ENCODE results near the gene EEFSEC.

EEFSEC gene

DNA sequence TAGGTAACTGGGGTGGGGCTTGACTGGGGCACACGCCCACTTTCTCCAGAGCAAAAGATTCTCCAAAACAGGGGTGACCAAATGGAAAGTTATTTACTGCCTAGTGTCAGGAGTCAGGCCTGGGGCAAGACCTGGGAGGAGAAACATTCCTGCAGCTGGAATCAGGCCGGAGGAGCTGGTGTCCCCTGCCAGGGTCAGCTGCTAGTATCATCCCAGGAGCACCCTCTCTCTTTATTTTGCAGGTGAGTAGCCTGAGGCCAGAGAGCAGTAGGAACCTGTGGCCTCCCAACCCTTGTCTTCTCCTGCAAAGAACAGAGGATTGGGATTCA lies 280.5 kb downstream of the EEFSEC start:
- no peak for DNase-seq

DNA sequence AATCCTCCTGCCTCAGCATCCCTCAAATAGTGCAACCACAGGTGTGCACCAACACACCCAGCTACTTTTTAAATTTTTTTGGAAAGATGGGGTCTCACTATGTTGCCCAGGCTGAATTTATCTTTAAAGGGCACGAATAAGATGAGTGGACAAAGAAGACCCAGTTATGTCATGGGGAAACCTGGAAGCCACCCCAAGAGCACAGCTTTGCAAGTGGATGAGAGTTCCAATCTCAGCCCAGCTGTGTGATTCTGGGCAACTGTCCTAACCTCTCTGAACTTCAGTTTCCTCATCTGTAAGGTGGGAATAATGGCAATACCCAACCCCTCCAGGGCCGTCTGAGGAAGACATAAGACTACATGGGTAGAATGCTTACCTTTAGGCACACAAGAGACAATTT lies 281.2 kb downstream of the EEFSEC start:
- DNase-seq, result no peak

DNA sequence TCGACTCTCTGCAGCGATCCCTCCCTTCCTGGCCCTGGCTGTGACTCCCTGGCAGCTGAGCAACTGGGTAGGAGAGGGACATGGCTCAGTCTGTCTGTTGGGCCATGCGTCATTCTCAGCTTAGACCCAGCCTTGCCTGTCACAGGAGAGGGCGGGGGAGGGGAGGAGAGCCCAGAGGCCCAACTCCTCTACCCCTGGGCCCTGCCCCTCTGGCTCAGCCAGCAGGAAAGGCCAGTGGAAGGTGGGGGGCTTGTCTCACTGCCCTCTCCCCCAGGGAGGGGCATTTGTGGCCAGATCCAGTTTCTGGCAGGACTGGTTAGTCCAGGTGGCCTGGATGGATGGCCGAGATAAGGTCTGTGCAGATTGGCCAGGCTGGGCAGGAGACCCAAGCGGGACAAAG lies 281.8 kb downstream of the EEFSEC start:
- DNase-seq, result no peak

DNA sequence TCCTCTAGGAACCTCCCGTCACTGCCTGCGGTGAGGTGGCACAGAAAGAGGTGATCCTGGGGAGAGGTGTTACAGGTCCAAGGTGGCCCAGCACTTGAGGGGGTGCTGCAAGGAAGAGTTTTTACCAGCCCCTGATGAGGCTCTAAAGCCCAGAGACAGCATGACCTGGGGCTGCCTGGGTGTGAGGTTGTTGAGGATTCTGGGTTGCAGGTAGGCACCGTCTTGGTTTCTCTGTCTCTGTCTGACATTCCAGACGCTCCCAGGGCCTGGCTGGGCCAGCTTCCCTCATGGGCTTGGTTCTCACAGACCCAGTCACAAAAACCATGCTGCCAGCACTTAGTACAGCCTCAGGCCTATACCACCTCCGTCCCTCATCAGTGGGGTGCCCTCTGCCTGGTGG lies 282.3 kb downstream of the EEFSEC start:
- no peak for DNase-seq

DNA sequence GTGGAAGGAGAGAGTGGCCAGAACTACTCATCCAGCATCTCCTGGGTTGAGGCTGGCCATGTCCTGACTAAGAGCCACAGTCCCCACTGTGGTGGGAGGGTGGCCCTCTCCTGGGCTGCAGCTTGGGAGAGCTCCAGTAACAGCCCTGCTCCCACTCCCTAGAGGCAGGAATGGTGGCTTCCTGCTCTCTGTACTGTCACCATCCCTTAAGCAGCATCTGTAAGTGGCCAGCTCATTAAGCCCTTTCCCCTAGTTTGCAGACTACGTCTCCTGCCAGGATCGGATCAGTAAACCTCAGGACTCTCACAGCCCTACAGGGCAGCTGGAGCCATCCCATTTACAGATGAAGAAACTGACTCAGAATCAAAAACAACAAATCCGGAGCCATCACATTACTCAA lies 282.9 kb downstream of the EEFSEC start:
- DNase-seq, result no peak

DNA sequence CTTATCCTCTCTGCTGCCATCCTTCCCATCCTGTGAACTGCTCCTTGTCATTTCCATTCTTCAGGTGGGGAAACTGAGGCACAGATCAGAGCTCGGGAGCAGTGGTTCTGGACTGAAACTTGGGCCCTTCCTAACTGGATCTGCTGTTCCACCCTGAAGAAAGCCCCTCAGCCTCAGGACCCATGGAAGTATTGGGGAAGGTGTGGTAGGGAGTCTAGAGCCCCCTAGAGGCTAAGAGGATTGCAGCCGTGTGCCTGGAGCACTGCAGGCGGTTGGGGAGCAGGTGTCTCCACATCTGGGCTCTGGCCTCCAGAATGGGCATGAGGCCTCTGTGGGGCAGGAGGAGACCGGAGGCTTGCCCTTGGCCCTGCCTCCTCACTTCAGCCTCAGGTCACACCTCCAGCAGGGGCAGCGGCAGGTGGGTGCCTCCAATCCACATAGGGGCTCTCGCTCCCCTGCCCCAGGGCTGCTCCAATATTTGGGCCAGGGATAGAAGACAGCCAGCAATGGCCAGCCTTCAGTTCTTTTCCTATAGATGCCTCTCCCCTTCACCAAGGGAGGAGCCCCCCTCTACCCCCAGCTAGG lies 285.3 kb downstream of the EEFSEC start:
- no peak for DNase-seq

DNA sequence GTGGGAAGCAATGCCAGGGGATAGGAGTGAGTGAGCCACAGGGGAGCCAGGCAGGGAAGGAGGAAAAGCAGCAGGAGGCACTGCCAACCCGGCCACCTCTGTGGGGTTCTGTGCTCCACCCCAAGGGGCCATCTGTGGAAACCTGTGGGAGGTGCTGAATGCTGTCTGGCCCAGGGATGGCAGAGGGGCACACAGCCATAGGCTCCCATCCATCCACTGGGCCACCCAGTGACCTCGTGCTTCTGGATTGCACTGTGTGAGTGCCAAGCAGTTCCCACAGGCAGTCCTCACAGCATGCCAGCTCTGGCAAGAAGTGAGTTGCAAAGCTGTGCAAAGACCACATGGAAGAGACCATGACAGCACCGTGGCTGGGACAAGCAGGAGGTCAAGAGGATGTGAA lies 285.9 kb downstream of the EEFSEC start:
- no peak for DNase-seq

DNA sequence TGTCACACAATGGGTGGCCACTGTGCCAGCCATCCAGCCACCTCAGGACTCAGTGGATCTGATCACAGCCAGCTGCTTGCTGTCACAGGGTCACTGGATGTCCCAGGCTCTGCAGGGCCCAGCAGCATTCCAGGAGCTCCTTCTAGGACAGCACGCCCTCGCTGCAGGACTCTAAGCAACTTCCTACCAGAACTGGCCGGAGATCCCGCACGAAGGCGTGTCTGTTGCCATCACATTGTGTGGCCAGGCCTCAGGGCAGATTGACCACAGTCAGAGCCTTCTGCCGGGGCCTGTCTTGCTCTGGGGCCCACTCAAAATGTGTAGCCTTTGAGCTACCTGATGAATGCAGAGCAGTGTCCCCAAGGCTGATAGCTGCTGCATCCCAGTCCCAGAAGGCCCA lies 288.8 kb downstream of the EEFSEC start:
- DNase-seq, result no peak

DNA sequence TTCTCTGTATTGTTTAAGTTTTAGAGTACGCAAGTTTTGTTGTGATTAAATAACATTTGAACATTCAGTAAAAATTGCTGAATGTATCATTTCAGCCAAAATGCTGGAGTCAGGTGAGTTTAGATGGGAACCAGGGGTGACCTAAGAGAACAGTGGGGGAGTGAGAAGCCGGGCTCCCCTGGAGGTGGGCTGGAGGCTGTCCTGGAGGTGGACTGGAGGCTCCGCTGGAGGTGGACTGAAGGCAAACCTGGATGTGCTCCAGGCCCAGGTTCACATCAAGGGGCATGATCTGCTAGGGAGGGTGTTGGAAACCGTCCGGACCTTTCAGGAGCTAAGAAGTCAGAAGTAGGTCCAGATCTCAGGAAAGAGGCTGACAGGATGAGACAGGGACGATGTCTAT lies 289.7 kb downstream of the EEFSEC start:
- no peak for DNase-seq

DNA sequence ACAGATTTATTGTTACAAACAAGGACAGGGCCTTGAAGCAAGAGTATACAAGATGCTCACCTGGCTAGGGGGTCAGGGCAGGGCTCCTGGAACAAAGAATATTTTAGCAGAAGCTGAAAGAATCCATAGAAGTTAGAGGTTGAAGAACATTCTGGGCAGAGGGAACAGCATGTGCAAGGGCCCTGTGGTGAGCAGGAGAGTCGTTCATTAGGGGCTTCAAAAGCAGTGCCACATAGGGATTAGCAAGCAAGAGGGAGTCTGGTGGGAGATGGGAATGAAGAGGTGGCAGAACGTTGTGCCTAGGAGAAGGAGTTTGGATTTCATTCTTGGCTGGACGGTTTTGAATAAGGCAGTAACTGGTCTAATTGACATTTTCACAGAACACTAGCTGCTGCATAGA lies 290.5 kb downstream of the EEFSEC start:
- DNase-seq, result no peak

DNA sequence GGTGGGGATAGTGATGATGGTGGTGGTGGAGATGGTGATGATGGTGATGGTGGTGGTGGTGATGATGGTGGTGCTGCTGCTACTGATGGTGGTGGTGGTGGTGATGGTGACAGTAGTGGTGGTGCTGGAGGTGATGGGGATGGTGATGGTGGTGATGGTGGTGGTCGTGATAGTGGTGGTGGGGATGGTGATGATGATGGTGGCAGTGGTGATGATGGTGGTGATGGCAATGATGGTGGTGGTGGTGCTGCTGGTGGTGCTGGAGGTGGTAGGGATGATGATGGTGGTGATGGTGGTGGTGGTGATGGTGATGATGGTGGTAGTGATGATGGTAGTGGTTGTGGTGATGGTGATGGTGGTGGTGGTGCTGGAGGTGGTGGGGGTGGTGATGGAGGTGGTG lies 292.1 kb downstream of the EEFSEC start:
- DNase-seq, result no peak

DNA sequence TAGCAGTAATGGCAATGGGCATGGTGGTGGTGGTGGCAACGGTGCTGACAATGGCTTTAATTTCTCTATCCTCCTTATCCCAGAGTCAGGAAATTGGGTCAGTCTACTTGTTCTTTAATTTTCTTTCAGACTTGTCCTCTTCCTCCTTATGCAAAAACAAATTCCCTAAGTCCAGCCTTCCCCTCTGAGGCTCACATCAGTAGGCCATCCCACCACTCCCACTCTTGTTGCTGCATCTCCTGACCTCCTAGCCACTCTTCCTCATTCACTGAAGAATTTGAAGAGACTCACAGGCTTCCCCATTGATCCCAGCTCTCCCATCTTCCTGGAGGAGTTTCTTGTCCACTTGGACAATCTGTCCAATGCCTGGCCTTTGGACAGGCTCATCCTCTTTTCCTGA lies 293.5 kb downstream of the EEFSEC start:
- no peak for DNase-seq

DNA sequence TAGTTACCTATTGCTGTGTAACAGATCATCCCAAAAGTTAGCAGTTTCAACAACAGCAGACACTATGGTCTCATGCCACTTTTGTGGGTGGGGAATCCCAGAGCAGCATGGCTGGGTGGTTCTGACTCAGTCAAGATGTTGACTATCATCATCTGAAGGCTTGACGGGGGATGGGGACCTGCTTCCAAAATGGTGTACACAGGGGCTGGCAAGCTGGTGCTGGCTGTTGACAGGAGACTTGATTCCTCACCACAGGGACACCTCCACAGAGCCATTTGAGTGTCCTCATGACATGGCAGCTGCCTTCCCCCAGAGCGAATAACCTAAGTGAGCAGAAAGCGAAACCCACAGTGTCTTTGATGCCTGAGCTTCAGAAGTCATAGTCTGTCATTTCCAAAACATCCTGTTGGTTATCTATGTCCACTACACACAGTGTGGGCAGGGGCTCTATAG lies 294.3 kb downstream of the EEFSEC start:
- DNase-seq, result peak; percentile 52

DNA sequence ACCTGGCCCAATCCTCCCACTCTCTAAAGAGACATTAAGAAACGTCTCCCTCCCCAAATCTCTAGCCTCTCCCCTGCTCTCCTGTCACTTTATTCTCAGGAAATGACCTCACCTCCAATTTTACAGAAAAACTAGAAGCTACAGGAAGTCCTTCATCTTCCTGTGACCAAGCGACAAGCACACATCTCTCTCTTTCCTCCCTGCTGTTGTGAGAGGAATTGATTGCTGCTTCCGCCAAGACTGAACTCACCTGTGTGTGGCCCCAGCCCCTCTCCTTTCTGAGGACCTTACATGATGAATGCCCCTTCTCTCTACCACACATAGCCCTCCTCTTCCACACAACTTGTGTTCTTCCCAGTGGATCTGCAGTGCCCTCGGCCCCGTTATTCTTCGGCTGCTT lies 295.2 kb downstream of the EEFSEC start:
- DNase-seq, result no peak

DNA sequence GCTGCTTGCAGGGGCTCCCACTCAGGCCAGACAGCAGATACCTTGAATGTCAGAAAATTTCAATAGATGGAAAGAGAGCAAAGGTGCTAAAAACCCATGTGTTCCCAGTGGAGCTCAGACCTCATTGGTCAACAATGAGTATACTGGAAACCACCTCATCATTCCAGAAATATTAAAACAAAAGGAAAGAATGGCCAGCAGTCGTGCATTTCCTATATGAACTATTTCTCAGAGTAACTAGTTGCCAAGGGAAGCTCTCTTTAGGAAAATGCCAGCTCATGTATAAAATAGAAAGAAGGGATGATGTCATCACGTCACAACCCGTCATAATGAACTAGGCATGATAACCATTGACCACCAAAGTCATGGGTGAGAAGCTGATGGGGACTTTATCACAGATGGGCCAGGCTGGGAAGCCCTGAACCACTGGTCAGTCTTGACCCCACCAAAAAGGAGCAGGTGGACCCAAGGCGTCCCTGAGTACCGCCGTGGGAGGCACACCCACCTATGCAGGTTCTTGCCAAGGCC lies 295.9 kb downstream of the EEFSEC start:
- DNase-seq, result no peak

DNA sequence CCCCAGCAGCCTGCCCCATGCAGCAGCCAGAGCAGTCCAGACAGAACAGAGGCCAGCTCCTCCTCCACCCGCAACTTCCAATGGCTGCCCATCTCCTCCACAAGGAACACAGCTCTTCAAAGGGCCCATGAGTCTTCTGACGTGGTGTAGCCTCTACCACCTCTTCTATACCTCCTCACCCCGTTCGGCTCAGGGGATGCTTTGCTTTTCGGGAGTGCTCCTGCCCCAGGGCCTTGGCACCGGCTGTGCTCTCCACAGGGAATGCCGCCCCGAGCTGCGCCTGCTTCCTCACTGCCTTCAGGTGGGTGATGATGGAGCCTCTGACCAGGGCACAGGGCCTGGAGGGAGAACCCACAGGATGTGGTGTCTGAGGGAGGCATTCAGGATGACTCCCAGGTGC lies 298.8 kb downstream of the EEFSEC start:
- no peak for DNase-seq

DNA sequence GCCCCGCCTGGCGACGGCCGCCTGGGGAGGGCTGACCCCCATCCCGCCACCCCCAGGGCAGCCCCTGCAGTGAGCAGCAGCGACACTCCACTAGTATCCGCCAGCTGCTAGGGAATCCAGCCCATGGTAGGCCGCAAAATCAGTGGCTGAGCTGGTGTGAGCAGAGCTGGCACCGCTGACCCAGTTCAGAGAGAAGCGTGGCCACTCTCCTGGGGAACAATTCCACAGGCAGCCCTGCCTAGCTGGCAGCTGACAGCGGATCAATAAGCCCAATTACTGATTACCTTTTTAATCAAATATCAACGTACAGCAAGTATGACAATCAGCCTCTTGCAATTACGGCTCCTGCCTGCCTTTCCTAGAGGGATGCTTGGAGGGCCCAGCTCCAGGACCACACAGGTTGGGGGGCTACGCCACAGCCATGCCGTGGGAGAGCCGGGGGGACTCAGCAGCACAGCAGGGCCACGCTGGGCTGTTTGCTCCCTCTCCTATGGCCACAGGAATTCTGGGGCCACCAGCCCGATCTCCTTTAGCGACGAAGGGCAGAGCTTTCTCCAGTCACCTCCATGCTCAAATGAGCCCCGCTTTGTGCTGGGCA lies 299.5 kb downstream of the EEFSEC start:
- no peak for DNase-seq

DNA sequence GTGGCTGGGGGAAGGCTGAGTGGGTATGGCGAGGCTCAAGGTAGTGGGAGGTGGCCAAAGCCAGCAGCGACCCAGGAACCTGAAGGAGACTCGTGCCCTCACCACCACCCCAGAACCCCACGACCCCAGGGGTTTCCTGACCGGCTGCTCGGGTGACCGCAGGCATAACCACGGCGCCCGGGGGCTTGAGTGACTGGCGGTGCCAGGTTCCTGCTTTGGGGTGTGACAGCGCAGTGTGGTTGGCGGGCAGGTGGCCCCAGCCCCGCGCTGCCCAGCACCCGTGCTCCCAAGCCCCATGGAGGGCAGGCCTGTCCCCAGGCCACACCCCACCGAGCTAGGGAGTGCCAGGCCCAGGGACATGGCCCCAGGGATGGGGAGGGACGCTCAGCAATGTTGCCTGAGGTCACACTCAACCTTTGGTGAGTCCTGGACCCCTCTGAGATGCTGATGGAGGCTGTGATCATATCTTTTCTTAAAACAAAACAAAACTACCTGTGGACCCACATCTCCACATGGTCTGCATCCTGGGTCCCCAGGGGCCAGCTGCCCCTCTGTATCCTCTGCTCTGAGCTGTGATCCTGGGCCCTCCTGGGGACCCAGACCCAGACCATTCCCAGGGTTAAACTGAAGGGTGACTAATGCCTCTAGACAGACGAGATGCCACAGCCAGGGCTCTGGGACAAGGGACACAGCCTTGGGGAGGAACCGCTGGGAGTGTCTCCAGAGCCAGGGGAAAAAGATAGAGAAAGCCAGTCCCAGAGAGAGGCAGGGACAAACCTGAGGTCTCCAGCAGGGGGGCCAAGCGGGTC lies 300.4 kb downstream of the EEFSEC start:
- DNase-seq, result no peak

DNA sequence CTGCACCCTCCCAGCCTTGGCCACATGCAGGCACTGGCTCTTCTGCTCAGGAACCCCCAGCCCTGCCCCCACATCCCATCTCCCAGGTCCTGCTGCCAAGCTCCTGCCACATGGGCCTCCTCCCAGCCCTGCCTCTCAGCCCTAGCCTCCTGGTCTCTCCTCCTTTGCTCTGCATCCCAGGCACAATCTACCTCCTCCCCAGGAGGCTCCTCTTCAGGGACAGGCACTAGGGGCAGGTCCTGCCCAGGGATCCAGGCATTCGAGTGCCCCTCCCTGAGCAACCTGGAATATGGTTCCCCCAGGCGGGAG lies 301.0 kb downstream of the EEFSEC start:
- no peak for DNase-seq

DNA sequence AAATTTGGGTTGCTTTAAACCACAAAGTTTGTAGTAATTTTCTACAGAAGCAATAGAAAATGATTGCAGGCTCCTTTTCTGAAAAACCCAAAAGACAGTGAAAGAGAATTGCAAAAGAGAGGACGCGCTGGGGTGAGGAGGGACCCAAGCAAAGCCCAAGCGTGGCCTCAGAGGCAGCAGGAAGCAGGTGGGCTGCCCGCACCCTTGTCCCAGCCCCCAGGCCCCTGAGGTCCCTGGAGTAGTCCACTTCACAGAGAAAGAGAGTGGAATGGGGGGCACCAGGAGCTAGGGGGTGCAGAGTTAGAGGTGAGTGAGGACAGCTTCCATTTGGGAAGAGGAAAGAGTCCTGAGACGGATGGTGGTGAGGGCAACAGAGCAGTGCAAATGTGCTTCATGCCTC lies 301.8 kb downstream of the EEFSEC start:
- DNase-seq, result no peak

DNA sequence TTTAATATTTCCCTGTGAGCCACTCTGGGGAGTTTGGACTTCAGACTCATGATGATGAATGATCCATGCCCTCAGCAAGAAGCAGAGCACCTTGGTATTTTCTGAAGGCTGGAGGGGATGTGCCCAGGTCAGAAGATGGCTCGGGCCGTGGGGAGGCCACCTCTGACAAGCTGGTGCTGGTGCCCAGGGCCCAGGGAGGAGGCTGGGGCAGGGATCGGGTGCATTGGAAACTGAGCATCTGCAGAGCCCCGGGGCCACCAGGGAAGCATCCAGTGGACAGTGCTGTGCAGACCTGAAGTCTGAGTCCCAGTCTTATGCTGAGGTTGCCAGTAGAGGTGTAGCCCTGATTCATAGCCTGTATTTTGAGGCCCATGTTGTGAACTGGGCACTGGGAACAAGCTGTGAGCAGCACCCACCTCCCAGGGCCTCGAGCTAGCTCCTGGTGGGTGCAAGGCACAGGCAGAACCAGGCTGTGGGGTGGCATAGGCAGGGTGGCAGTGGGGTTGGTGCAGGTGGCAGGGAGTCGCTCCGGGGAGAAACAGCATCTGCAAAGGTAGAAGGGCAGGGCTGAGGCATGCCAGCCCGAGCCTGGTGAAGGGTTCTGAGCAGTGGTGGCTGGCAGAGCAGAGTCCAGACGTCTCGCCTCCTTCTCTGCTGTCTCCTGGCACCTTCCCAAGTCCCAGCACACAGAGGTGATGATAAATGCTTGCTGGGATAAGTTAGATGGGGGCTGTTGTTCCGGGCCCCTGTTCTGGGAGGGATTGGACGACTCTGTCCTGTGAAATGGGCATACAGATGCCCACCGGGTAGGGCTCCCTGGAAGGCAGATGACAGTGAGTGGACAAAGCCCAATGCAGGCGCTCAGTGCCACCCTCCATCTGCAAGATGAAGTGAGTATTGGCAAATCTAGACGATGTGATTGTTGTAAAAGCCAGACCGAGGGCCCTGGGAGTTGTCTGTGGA lies 302.8 kb downstream of the EEFSEC start:
- DNase-seq, result no peak

DNA sequence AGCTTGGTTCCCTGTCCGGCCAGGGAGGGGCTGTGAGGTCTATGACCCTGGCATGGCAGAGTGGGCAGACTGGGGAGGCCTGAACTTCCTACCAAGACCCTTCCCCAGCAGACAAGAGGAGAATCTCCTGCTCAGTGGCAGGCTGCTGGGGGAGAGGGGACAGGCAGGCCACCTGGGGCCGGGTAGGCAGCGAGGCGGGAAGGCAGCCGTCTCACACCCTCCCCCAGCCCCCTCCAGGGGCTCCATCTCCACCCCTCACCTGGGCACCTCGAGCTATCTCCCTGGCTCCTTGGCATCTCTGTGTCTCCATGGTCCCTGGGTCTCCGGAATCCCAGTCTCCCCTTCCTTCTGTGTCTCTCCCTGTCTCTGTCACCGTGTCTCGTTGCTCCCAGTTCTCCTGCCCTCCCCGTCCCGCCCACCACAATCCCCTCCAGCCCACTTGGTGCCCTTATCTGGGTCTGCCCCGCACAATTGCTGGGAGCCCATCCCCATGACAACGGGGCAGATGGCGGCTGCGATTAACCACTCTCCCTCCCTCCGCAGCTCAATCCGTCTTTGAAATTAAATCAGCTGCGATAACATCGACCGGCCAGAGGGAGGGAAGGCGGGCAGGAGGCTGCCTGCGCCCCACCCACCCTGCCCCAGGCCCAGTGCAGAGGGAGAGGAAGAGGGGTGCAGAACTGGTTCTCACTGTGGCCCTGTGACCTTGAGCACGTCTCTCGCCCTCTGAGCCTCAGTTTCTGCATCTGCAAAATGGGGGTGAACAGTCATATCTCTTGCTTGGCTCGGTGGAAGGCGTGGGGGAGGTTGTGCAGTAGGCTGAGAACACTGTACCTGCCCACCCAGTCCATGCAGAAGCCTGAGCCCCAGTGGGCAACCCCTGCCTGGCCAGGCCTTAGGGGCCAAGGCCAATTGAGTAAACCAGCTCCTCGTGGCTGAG lies 303.8 kb downstream of the EEFSEC start:
- no peak for DNase-seq
